ENCODE measurements around the gene SUMF1.
"Not testable (repeated sequence)": the region's sequence is repeated elsewhere in the genome, so short reads cannot be mapped to it uniquely, and the experiment has no call there.

Gene SUMF1

DNA sequence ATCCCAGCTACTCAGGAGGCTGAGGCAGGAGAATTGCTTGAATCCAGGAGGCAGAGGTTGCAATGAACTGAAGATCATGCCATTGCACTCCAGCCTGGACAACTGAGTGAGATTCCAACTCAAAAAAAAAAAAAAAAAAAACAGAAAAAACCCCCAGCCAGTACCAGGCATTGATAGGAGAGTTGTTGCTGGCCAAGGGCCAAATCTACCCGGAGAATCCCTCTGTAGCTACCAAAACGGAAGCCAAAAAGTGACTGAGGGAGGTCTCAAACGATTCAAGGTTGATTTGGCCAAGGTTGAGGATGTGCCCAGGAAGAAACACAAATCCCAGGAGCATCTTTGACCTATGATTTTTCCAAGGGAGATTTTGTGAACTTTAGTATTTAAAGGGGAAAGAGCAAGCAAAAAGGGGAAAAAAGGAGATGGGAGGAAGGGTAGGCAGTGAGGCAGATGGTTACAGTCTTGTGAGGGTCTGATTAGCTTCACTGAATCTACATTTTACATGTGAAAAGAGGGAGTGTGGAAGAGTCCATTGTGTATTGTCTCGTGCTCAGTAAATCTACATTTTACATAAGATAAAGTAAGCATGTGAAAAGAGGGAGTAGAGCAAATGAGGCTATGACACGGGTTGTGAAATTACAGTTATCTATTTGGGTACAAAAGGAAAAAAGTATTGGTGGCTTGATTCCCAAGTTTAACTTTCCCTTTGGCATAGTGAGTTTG, 131.1 kb downstream of the SUMF1 start:
- Histone ChIP-seq H3K27ac (ENCODE audit: low read depth, low read length, severe bottlenecking) (no peak overlapping the region), H3K4me1 (ENCODE audit: control insufficient read depth, insufficient read depth, low read length, poor library complexity, severe bottlenecking) (no peaks in the 10 kb centered on the region), H3K36me3 (ENCODE audit: control insufficient read depth, insufficient read depth, low read length) (no peaks in the 10 kb centered on the region), H3K9me3 (ENCODE audit: control insufficient read depth, low read length) (no peaks in the 10 kb centered on the region), H3K4me3 (ENCODE audit: extremely low read depth, insufficient read depth, low read length, poor library complexity, severe bottlenecking) (no peak overlapping the region)
- 53 to 60% methylated on average over 1 to 4 of the region's 5 CpGs for WGBS, 2 experiments (ENCODE audit: insufficient coverage in 2 of 2)

- no peaks in the 10 kb centered on the region for H3K9me3 ChIP-seq (ENCODE audit: control insufficient read depth, low read length)
- no peak overlapping the region for H3K4me3 ChIP-seq (ENCODE audit: extremely low read depth, insufficient read depth, low read length, poor library complexity, severe bottlenecking)
- no peak overlapping the region for H3K27ac ChIP-seq (ENCODE audit: low read depth, low read length, severe bottlenecking)
- WGBS, 2 experiments (ENCODE audit: insufficient coverage in 2 of 2): no CpG with 5 or more reads among the region's 1 CpG
- H3K4me1 ChIP-seq (ENCODE audit: control insufficient read depth, insufficient read depth, low read length, poor library complexity, severe bottlenecking): no peaks in the 10 kb centered on the region
- no peaks in the 10 kb centered on the region for H3K36me3 ChIP-seq (ENCODE audit: control insufficient read depth, insufficient read depth, low read length)
Measured at GRCh38 chr3:4334548-4334947, 132.5 kb downstream of the SUMF1 start.

- Histone ChIP-seq H3K4me3 (ENCODE audit: extremely low read depth, insufficient read depth, low read length, poor library complexity, severe bottlenecking) (no peak overlapping the region), H3K27ac (ENCODE audit: low read depth, low read length, severe bottlenecking) (no peak overlapping the region), H3K36me3 (ENCODE audit: control insufficient read depth, insufficient read depth, low read length) (no peaks in the 10 kb centered on the region), H3K4me1 (ENCODE audit: control insufficient read depth, insufficient read depth, low read length, poor library complexity, severe bottlenecking) (no peaks in the 10 kb centered on the region), H3K9me3 (ENCODE audit: control insufficient read depth, low read length) (peaks cover 4% of the 10 kb centered on the region)
- 87 to 96% methylated on average over 3 of the region's 3 CpGs for WGBS, 2 experiments (ENCODE audit: insufficient coverage in 2 of 2)
Measured at GRCh38 chr3:4332991-4333390, 134.1 kb downstream of the SUMF1 start.

DNA sequence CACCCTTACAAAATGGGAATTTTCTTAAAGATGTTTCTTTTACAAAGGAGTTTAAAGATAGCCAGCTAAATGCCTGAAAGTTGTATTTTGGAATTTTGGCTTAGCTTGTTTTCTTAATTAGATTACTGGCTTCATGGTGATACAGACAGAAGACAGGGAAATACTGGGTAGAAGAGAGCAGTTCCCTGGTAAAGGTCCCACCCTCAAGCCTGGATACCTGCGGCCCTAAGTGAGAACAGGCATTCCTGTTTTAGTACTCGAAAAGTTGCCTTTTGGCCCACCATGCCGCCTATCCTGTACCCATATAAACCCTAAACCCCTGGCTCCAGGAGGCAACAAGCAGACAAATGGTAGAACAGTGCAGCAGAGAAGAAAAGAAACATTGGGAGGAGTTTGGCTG, 134.5 kb downstream of the SUMF1 start:
- Histone ChIP-seq H3K4me3 (ENCODE audit: extremely low read depth, insufficient read depth, low read length, poor library complexity, severe bottlenecking) (no peak overlapping the region), H3K27ac (ENCODE audit: low read depth, low read length, severe bottlenecking) (no peak overlapping the region), H3K36me3 (ENCODE audit: control insufficient read depth, insufficient read depth, low read length) (no peaks in the 10 kb centered on the region), H3K4me1 (ENCODE audit: control insufficient read depth, insufficient read depth, low read length, poor library complexity, severe bottlenecking) (no peaks in the 10 kb centered on the region), H3K9me3 (ENCODE audit: control insufficient read depth, low read length) (peaks cover 4% of the 10 kb centered on the region)
- 100% methylated on average over 2 of the region's 3 CpGs; no CpG with 5 or more reads in 1 of the 2 experiments for WGBS, 2 experiments (ENCODE audit: insufficient coverage in 2 of 2)

DNA sequence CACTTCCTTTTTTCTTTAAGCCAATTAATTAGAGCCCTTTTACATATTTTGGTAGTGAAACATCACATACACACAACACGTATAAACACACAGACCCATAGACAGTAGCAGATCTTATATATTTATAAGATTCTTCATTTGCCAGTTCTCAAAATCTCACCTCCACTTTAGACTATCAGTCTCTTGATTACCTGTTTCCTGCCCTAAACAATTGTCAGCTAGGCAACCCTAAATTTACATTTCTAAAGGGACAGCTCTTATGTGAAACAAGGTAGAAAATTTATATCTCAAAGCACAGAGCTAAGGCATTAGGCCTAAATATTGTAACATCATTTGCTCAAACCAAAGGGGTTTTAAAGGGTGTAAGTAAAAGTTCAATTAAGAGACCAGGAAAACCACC, 135.0 kb downstream of the SUMF1 start:
- Histone ChIP-seq H3K4me3 (ENCODE audit: extremely low read depth, insufficient read depth, low read length, poor library complexity, severe bottlenecking) (no peak overlapping the region), H3K27ac (ENCODE audit: low read depth, low read length, severe bottlenecking) (no peak overlapping the region), H3K36me3 (ENCODE audit: control insufficient read depth, insufficient read depth, low read length) (no peaks in the 10 kb centered on the region), H3K9me3 (ENCODE audit: control insufficient read depth, low read length) (peaks cover 6% of the 10 kb centered on the region), H3K4me1 (ENCODE audit: control insufficient read depth, insufficient read depth, low read length, poor library complexity, severe bottlenecking) (no peaks in the 10 kb centered on the region)
- 100% methylated on average over 1 of the region's 1 CpG; no CpG with 5 or more reads in 1 of the 2 experiments for WGBS, 2 experiments (ENCODE audit: insufficient coverage in 2 of 2)

- H3K4me1 ChIP-seq (ENCODE audit: control insufficient read depth, insufficient read depth, low read length, poor library complexity, severe bottlenecking); H3K36me3 ChIP-seq (ENCODE audit: control insufficient read depth, insufficient read depth, low read length); H3K4me3 ChIP-seq (ENCODE audit: extremely low read depth, insufficient read depth, low read length, poor library complexity, severe bottlenecking); H3K27ac ChIP-seq (ENCODE audit: low read depth, low read length, severe bottlenecking); H3K9me3 ChIP-seq (ENCODE audit: control insufficient read depth, low read length): not testable (repeated sequence)
Measured at GRCh38 chr3:4329806-4330205, 137.3 kb downstream of the SUMF1 start.

DNA sequence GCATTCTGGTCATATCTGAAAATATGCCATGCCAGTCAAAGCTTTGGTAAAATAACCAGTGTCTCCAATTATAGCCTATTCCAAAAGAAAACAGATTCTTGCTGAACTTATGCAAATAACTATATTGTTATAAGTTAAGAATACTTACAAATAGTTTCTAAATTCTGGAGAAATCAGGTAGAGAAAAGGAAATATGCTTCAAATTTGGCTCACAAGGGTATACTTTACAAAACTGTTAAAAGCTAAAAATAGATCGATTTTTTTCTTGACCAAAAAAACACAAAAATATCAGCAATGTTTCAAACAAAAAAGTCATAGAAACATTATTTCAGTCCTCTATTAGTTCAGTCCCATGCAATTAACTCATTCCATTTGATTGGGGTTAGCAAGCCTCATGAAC, 140.2 kb downstream of the SUMF1 start:
- H3K4me1 ChIP-seq (ENCODE audit: control insufficient read depth, insufficient read depth, low read length, poor library complexity, severe bottlenecking): no peaks in the 10 kb centered on the region
- no peak overlapping the region for H3K4me3 ChIP-seq (ENCODE audit: extremely low read depth, insufficient read depth, low read length, poor library complexity, severe bottlenecking)
- H3K36me3 ChIP-seq (ENCODE audit: control insufficient read depth, insufficient read depth, low read length): no peaks in the 10 kb centered on the region
- peaks cover 8% of the 10 kb centered on the region for H3K9me3 ChIP-seq (ENCODE audit: control insufficient read depth, low read length)
- WGBS, 2 experiments (ENCODE audit: insufficient coverage in 2 of 2): 100% methylated on average over 1 of the region's 1 CpG
- no peak overlapping the region for H3K27ac ChIP-seq (ENCODE audit: low read depth, low read length, severe bottlenecking)

- H3K36me3 ChIP-seq (ENCODE audit: control insufficient read depth, insufficient read depth, low read length): peaks cover 2% of the 10 kb centered on the region
- no peaks in the 10 kb centered on the region for H3K4me1 ChIP-seq (ENCODE audit: control insufficient read depth, insufficient read depth, low read length, poor library complexity, severe bottlenecking)
- no peak overlapping the region for H3K4me3 ChIP-seq (ENCODE audit: extremely low read depth, insufficient read depth, low read length, poor library complexity, severe bottlenecking)
- peaks cover 6% of the 10 kb centered on the region for H3K9me3 ChIP-seq (ENCODE audit: control insufficient read depth, low read length)
- no peak overlapping the region for H3K27ac ChIP-seq (ENCODE audit: low read depth, low read length, severe bottlenecking)
- WGBS, 2 experiments (ENCODE audit: insufficient coverage in 2 of 2): 100% methylated on average over 1 of the region's 3 CpGs; no CpG with 5 or more reads in 1 of the 2 experiments
Measured at GRCh38 chr3:4323246-4324027, 143.6 kb downstream of the SUMF1 start.

- Histone ChIP-seq H3K9me3 (ENCODE audit: control insufficient read depth, low read length) (peaks cover 4% of the 10 kb centered on the region), H3K36me3 (ENCODE audit: control insufficient read depth, insufficient read depth, low read length) (peaks cover 7% of the 10 kb centered on the region), H3K27ac (ENCODE audit: low read depth, low read length, severe bottlenecking) (no peak overlapping the region), H3K4me1 (ENCODE audit: control insufficient read depth, insufficient read depth, low read length, poor library complexity, severe bottlenecking) (no peaks in the 10 kb centered on the region), H3K4me3 (ENCODE audit: extremely low read depth, insufficient read depth, low read length, poor library complexity, severe bottlenecking) (no peak overlapping the region)
- no CpG with 5 or more reads among the region's 1 CpG for WGBS, 2 experiments (ENCODE audit: insufficient coverage in 2 of 2)
Measured at GRCh38 chr3:4322635-4323034, 144.4 kb downstream of the SUMF1 start.

GRCh38 chr3:4321732-4322131, 145.3 kb downstream of the SUMF1 start:
- WGBS, 2 experiments (ENCODE audit: insufficient coverage in 2 of 2): no CpG with 5 or more reads among the region's 1 CpG
- Histone ChIP-seq H3K36me3 (ENCODE audit: control insufficient read depth, insufficient read depth, low read length) (peaks cover 16% of the 10 kb centered on the region), H3K27ac (ENCODE audit: low read depth, low read length, severe bottlenecking) (no peak overlapping the region), H3K9me3 (ENCODE audit: control insufficient read depth, low read length) (no peaks in the 10 kb centered on the region), H3K4me3 (ENCODE audit: extremely low read depth, insufficient read depth, low read length, poor library complexity, severe bottlenecking) (no peak overlapping the region), H3K4me1 (ENCODE audit: control insufficient read depth, insufficient read depth, low read length, poor library complexity, severe bottlenecking) (no peaks in the 10 kb centered on the region)

Data from mesodermal cell (in vitro differentiated cells).